Stomach (tissue), 4 donors: ENCODE data around the gene TTLL11.

Experiments used
- EP300 ChIP-seq: sonication (generic); formaldehyde crosslinking; IDR thresholded peaks from one replicate; pipeline ENCODE4 v1.6.1; 2017; ENCODE audit warnings: antibody characterized with exemption
- POLR2A ChIP-seq, 4 donors: fragments of 450-650 bp; IDR thresholded peaks; one replicate each; pipeline ENCODE4 v1.6.1; 2016; ENCODE audit warnings: antibody characterized with exemption in 4 of 4, control low read depth in 2 of 4, mild to moderate bottlenecking in 1 of 4, moderate library complexity in 1 of 4
- POLR2AphosphoS5 ChIP-seq, 3 donors: sonication (generic); formaldehyde crosslinking; IDR thresholded peaks; one replicate each; pipeline ENCODE4 v1.6.1; 2016; ENCODE audit warnings: antibody characterized with exemption in 3 of 3
- TF ChIP-seq, protein P1 (sequence below), 7 experiments: fragments of 450-650 bp in 4 of 7; fragments of 200-600 bp in 3 of 7; sonication (generic) in 3 of 7; IDR thresholded peaks; one replicate each; pipeline ENCODE4 v1.5.1; 2016 to 2019; ENCODE audit warnings: antibody characterized with exemption in 7 of 7, control low read depth in 2 of 7, mild to moderate bottlenecking in 1 of 7

GRCh38 chr9:122088880-122089706 is 4.0 kb downstream of the TTLL11 start:
- TF ChIP-seq, protein P1, sequence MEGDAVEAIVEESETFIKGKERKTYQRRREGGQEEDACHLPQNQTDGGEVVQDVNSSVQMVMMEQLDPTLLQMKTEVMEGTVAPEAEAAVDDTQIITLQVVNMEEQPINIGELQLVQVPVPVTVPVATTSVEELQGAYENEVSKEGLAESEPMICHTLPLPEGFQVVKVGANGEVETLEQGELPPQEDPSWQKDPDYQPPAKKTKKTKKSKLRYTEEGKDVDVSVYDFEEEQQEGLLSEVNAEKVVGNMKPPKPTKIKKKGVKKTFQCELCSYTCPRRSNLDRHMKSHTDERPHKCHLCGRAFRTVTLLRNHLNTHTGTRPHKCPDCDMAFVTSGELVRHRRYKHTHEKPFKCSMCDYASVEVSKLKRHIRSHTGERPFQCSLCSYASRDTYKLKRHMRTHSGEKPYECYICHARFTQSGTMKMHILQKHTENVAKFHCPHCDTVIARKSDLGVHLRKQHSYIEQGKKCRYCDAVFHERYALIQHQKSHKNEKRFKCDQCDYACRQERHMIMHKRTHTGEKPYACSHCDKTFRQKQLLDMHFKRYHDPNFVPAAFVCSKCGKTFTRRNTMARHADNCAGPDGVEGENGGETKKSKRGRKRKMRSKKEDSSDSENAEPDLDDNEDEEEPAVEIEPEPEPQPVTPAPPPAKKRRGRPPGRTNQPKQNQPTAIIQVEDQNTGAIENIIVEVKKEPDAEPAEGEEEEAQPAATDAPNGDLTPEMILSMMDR (IDR thresholded peaks at IDR 0.05): no peak
- TF ChIP-seq POLR2AphosphoS5 (IDR thresholded peaks at IDR 0.05) (no peak), EP300 (no peak), POLR2A (IDR thresholded peaks at IDR 0.05) (no peak)
